ENCODE data around the gene CHRNB1.

The CHRNB1 gene

DNA sequence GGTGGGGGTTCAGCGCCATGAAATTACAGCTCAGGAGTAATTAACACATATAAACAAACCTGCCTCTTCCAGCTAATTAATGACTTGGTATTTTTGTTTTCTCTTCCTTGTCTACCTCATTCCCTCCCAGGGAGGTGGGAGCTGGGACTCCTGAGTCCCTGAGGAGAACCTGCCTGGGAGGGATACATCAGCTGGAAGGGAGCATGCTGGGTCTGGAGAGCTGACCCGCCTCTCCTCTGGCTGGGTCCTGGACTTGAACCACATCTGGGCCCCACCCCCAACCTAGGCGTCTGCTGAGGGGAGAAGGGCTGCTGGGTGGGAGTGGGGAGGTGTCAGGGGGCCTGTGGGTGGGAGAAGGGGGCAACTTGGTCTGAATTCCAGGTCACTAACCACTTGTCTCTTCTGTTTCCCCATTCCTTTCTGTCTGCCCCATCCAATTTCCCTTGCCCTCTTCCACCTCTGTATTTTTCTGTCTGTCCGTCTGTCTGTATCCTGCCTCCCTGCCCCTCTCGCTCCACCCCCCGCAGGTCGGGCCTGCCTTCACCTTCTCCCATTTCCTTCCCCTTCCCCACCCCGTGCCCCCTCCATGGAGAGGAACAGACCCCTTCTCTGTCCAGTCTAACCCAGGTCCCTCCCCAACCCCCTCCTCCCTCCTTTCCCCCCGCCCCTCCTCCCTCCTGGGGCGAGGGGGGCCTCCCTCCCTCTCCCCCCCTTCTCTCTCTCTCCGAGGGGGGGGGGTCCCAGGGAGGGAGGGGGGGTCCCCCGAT, 37.2 kb upstream of the CHRNB1 start, which contains the start of gene NLGN2:
TSS of gene NLGN2 (plus strand) at position 361 of the 767 bp plus-strand sequence. CDS start 411 bp downstream, outside the sequence.
- in situ Hi-C loops (cut with HindIII; ENCODE audit: low sequenced_read_pairs) = no loop called here
- TF ChIP-seq, protein P1, sequence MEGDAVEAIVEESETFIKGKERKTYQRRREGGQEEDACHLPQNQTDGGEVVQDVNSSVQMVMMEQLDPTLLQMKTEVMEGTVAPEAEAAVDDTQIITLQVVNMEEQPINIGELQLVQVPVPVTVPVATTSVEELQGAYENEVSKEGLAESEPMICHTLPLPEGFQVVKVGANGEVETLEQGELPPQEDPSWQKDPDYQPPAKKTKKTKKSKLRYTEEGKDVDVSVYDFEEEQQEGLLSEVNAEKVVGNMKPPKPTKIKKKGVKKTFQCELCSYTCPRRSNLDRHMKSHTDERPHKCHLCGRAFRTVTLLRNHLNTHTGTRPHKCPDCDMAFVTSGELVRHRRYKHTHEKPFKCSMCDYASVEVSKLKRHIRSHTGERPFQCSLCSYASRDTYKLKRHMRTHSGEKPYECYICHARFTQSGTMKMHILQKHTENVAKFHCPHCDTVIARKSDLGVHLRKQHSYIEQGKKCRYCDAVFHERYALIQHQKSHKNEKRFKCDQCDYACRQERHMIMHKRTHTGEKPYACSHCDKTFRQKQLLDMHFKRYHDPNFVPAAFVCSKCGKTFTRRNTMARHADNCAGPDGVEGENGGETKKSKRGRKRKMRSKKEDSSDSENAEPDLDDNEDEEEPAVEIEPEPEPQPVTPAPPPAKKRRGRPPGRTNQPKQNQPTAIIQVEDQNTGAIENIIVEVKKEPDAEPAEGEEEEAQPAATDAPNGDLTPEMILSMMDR (IDR thresholded peaks at IDR 0.05; ENCODE audit: low read depth, low read length, missing control alignments) = no peak
- H3K4me3 ChIP-seq (ENCODE audit: low read depth, low read length) = no peak within 1 kb of the TSS
- no peak for DNase-seq (ENCODE audit: low read depth)

GRCh38 chr17:7408252-7408727, 36.6 kb upstream of the CHRNB1 start:
- no peak for DNase-seq (ENCODE audit: low read depth)
- in situ Hi-C loops (cut with HindIII; ENCODE audit: low sequenced_read_pairs) = no loop called here
- TF ChIP-seq, protein P1 (IDR thresholded peaks at IDR 0.05; ENCODE audit: low read depth, low read length, missing control alignments) = no peak
- no peak overlapping the region for H3K4me3 ChIP-seq (ENCODE audit: low read depth, low read length)

GRCh38 chr17:7408863-7409262, 36.0 kb upstream of the CHRNB1 start:
- TF ChIP-seq, protein P1 (IDR thresholded peaks at IDR 0.05; ENCODE audit: low read depth, low read length, missing control alignments) = no peak
- in situ Hi-C loops (cut with HindIII; ENCODE audit: low sequenced_read_pairs) = no loop called here
- H3K4me3 ChIP-seq (ENCODE audit: low read depth, low read length) = no peak overlapping the region
- DNase-seq (ENCODE audit: low read depth) = no peak

DNA sequence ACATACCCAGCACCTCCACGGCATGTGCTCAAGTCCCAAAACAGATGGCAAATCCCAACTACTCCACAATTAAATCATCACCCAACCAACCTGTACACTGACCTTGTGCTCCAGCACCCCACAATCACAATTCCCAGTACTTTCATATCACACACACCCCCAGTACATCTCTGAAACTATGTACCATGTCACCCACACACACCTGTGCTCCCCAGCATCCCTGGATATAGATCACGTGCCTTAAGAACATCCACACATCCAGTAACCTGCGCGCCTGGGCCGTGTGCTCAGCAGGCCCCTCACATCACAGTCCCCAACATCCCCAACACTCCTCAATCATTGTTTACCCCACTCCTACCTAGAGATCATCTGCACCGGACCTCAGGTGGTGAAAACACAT, 35.1 kb upstream of the CHRNB1 start:
- H3K4me3 ChIP-seq (ENCODE audit: low read depth, low read length) = no peak overlapping the region
- TF ChIP-seq, protein P1 (IDR thresholded peaks at IDR 0.05; ENCODE audit: low read depth, low read length, missing control alignments) = no peak
- no peak for DNase-seq (ENCODE audit: low read depth)
- in situ Hi-C loops (cut with HindIII; ENCODE audit: low sequenced_read_pairs) = no loop called here

- TF ChIP-seq, protein P1 (IDR thresholded peaks at IDR 0.05; ENCODE audit: low read depth, low read length, missing control alignments) = no peak
- DNase-seq (ENCODE audit: low read depth) = no peak
- in situ Hi-C loops (cut with HindIII; ENCODE audit: low sequenced_read_pairs) = no loop called here
- H3K4me3 ChIP-seq (ENCODE audit: low read depth, low read length) = no peak overlapping the region
Measured at GRCh38 chr17:7410634-7411426, 34.0 kb upstream of the CHRNB1 start.

- in situ Hi-C loops (cut with HindIII; ENCODE audit: low sequenced_read_pairs) = no loop called here
- H3K4me3 ChIP-seq (ENCODE audit: low read depth, low read length) = no peak overlapping the region
- TF ChIP-seq, protein P1 (IDR thresholded peaks at IDR 0.05; ENCODE audit: low read depth, low read length, missing control alignments) = no peak
- DNase-seq (ENCODE audit: low read depth) = no peak
Measured at GRCh38 chr17:7411427-7411750, 33.5 kb upstream of the CHRNB1 start.

Measured in astrocyte of the cerebellum (primary cell).